A204.1 (cell line): Measurements from ENCODE around the gene DISP2.

Experiments
- FAIRE-seq: peaks from 2 replicates; lab custom pipeline; 2012; peaks lifted over from hg19 to GRCh38; lab: Jason Lieb, UNC

DISP2 gene

DNA sequence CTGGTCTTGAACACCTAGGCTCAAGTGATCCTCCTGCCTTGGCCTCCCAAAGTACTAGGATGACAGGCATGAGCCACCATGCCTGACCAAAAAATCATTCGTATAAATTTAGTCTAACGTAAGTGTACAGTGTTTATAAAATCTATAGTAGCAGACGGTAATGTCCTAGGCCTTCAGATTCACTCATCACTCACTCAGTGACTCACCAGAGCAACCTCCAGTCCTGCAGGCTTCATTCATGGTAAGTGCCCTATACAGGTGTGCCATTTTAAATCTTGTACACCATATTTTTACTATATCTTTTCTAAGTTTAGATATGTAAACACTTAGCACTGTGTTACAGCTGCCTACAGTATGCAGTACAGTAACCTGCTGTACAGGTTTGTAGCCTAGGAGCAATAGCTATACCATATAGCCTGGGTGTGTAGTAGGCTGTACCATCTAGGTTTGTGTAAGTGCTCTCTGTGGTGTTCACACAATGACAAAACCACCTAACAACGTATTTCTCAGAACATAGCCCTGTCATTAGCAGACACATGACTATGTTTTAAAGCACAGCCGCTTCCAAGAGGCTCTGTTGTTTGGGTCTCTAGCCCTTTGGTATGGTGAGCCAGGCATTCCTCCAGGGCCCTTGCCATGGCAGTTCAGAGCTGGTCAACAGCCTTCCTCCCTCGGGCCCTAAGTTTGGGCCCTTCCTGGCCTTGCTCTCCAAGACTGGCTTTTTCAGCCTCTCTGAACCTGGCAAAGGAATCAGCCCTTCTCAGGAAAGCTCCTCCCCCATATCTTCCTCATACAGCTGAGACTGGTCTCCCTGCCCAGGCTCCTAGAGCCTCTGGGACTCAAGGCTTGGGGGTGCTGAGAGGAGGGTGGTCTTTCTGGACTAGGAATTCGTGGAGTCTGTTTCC lies 15.4 kb upstream of the DISP2 start:
- FAIRE-seq = no peak

DNA sequence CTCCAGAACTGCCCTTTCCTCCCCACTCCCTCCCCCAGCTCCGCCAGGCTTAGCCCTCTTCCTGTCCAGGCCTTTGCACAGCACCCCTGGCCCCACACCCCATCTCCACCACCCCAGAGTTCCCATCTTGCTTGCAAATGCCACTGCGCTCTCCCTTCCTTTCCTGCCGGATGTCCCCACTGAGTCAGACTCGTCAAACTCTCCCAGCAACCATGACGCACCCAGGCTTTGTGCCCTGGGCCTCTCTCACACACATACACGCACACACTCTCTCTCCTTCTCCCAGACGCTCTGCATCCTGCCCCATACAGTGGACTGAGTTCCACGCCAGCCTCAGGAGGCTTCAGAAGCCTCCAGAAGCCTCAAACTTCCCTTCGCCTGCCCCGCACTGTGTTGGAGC lies 14.5 kb upstream of the DISP2 start:
- no peak for FAIRE-seq

DNA sequence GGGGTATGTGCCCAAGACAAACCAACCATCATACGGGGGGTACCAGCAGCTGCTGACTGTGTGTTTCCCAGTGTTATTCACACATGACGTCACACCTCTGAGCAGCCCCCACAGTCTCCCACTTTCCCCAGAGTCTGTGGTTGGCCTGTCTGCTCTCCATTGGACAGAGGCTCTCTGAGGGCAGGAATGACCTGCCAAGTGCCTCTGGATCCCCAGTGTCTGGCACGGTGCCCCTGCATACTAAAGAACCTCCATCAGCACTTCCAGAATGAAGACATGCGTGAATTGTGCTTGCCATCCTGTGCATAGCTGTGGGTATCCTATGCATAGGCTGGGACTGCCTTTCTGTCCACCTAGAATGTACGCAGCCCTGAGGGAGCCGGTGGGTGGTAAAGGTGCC lies 13.8 kb upstream of the DISP2 start:
- no peak for FAIRE-seq

DNA sequence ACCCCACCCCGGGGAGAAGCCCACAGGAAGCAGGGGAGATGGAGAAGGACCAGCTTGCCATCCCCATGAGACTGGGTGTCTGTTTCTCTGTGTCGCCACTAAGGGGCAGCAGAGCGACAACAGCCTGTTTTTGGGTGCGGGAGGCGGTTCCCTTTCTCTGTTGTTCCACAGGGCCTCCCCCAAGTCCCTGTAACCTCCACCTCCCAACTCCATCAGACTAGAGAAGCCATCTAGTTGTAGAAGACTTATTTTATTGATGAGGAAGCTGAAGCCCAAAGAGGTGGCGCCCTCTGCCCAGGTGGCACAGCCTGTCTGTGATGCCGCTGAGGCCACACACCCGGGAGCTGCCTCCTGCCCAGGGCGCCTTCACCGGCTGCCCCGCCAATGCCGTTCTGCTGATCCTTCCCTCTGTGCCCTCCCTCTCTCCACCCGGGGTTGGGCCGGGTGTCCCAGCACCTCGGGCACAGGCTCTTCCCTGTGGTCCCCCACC lies 13.3 kb upstream of the DISP2 start:
- no peak for FAIRE-seq

DNA sequence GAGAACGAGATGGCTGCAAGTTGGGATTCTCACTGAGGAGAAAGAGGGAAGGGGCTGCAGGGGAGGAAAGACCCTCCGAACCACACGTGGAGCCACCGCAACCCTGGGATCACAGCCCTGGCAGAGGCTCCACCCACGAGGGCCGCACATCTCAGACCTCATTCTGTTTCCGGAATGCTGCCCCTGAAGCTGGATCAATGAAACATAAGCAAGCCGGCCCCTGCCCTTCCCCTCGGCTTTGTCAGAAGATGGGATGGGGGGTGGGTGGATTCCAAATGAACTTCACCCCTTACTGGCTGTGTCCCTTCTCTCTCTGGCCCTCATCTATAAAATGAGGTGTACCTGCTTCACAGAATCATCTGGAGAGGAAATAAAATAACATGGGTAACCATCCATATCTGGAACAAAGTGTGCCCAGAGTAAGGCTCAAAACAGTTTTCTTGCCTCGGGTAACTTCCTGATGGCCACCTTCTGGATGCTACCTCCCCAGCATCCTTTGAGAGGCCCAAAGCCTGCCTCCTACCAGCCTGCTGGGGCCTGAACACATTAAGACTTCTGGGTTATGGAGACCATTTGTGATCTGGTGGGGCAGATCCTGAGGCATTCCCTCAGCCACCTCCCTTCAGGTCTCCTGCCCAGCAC lies 12.7 kb upstream of the DISP2 start:
- FAIRE-seq = no peak

DNA sequence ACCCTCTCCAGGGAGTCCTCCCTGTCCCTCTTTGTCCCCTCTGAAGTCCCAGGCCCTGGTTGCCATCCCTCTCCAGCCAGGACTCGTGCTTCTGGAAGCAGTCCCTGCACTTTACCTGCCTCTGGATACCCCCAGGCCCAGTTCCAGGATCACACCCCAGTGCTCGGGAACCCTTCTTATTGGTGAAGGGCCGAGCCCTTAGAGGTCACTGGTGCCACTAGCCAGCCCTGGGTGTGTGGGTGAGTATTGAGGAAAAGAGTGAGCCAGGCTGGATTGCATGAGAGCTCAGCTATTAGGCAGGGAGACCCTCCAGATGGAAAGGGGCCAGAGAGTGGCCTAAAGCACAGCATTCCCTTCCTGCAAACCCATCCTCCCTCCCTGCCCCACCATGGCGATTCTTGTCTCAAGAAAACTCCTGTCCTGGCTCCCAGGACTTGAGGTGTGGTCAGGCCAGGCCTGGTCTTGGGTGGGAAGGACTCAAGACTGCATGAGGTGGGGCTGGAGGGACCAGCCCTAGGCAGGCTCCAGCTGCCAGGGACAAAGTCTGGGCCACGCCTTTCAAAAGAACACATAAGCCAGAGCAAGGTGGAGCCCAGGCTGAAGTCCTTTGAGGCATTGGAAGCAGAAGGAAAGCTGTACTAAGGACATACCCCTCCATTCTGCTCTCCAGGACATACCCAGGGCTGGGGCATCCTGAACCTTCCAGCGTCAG lies 12.0 kb upstream of the DISP2 start:
- no peak for FAIRE-seq

DNA sequence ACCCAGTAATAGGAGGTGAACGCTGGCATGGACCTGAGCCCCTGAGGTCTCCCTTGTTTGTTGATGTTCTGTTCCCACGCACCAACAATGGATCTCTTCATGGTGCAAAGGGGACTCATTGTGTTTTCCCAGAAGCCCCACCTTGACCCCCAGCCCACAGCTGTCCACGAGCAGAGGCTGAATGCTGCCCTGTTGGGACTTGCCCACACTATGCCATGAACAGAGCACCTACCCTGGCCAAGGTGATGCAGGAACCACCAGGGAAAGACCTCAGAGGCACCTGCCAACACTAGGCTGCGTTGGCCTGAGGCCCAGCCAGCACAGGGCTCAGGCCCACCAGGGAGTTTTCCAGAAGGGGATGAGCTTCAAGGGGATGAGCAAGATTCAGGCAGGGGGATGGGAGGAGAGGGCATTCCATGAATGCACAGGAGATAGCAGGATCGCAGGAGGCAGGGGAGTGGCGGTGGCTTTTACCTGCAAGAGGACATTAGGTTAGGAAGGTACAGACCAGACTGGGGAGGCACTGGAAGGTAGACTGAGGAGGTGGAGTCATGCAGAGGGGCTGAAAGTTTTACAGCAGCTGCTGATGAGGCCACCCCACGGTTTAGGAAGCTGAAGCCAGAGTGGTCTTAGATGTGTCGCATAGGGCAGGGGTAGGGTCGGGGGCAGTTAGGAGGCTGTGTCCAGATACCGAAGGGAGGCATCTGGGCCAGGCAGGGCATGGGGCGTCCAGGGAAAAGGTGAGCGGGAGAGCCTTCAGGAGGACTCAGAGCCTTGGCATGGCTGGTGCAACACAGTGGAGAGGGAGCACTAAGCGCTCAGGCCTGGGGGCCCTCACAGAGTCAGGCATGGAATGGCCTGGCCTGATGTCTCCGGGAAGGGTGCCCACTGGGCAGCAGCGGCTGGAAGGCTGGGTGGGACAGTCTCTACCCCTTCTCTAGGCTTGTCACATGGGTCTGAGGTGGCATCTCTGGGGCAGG lies 11.2 kb upstream of the DISP2 start:
- no peak for FAIRE-seq

DNA sequence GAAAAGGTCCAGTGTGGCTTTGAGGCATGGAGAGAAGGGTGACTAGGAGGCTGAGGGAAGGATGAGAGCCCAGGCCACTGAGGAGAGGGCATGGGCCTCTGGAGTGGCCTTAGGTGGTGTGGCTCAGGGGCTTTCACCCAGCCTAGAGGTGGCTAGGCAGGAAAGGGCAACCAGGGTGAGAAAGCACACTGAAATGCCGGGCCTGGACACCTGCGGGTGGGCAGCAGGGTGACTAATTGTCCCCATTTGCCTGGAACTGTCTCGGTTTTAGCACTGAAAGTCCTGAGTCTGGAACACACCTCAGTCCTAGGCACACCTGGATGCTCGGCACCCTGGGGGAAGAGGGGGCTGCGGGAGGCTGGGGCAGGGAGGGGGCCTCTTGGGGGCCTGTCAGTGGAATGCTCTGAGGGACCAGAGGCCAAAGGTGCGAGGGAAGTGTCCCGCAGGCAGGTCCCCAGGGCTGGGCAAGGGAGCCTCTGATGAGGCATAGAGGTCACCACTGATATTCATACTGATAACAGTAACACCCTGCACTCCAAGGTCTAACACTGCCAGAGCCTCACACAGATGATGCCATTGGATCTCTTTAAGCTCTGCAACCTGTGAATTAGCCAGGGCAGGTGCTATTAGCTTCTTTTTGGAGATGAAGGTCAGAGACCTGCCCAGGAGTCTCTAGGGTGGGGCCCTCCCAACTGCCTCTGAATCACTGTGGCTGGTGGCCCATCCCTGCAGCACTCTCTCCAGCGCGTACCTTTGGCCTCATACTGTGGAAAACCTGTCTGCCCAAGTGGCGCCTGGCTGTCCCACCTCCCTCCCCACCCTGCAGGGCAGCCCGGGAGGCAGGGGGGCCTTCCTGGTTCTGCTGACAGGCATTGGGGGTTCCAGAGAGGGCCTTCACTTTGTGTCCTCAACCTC lies 10.2 kb upstream of the DISP2 start:
- FAIRE-seq = no peak

DNA sequence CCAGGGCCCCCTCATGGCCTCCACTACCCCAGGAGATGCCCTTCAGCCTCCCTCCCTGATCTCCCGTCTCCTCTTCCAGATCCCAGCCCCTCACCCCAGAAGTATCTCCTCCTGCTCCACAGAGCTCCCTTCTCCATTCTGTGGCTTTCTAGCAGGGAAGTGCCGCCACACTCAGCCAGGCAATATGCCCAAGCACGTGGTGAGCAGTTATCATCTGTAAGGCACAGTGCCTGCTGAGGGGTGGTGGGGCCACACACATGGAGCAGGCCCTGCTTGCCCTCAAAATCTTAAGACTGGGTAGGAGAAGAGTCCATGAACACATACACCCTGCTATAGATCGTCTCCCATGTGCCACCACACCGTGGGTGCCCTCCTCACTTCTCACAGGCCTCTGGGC lies 9.5 kb upstream of the DISP2 start:
- FAIRE-seq = no peak

DNA sequence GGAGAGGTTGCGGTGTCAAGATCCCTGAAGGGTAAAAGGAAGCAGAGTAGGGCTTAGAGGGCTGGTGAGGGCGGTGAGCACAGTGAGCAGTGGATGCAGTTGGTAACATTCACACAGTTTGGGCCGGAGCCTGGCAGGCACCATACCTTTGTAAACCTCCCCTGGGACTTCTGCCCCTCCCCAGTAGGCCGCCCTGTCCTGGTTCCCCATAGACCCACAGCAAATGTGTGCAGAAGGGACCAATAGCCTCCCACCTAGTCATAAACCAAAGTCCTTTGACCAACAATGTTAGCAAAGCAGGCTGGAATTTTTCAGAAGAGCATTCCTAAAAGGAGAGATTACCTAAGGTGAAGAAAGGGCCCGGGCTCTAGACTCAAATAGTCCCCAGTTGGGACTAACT lies 8.9 kb upstream of the DISP2 start:
- FAIRE-seq = no peak

DNA sequence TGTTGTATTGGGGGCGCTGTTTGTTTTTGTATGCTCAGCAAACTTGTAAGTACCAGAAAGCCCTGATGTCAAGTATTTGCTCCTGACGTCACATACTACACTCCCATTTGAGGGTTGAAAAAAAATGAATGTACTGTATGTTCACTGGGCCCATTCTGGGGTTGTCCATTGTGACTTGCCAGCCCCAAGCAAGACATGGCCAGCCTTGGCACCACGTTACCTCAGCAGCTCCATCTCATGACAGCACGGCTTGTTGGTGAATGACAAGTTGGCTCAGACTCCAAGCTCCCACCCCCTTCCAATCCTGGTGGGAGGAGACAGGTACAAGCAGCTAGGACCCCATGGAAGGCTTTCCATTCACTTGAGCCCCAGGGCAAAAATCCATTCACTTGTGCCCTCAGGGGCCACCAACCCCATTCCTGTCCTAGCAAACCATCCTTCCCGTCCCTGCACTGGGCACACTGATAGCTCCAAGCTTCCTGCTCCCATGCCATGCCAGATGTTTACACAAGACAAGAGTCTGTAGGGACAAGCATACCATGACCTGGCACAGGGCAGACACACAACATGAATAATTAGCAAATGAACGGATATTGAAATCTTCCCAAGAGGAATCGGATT lies 5.6 kb upstream of the DISP2 start:
- FAIRE-seq = no peak

DNA sequence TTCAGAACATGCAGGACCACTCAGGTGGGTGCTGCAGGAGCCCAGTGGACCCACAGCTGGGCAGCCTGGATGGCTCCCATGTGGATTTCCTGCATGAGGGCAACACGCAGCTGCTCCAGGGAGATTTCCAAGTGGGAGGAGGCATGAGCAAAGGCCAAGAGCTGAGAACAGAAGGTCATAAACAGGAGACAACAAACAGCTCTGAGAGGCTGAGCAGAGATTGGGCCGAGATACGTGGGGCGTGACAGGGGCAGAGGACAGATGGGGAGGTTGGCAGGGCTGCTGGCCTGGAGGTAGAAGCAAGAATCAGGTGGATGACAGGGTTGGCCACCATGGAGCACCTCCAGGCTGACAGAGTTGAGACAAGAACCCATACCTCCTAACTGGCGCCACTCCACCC lies 4.3 kb upstream of the DISP2 start:
- no peak for FAIRE-seq

DNA sequence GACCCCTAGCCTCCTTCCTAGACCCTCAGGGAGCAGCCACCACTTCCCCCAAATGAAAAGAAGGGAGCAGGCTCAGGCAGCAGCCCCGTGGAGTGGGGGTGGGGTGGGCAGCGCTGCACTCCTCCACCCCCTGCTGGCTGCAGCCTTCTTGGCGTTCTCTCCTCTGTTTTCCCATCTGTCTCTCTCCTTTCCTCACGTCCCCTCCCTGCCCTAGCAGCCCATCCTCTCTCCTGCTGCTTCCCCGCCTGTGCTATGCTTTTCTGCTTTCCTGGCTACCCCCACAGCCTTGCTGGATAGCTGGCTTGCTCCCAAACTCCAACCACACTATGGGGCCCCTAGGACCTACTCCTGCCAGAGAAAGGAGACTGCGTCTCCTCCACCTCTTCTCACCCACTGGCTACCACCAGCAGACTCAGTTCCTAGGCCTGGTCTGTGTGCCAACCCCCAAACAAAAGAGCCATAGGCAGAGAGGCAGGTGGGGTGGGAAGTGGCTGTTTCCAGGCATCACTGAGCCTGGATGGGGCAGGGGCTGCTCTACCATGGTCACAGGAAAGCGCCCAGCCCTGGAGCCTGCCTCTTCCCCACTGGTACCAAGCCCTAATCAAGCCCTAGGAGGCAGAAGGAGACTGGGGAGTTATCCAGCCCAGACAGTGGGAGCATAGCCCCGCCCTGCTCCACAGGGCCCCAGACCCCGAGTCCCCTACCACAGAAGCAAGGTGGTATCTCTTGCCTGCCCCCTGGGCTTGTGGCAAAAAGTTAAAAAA lies 3.4 kb upstream of the DISP2 start:
- FAIRE-seq = no peak

DNA sequence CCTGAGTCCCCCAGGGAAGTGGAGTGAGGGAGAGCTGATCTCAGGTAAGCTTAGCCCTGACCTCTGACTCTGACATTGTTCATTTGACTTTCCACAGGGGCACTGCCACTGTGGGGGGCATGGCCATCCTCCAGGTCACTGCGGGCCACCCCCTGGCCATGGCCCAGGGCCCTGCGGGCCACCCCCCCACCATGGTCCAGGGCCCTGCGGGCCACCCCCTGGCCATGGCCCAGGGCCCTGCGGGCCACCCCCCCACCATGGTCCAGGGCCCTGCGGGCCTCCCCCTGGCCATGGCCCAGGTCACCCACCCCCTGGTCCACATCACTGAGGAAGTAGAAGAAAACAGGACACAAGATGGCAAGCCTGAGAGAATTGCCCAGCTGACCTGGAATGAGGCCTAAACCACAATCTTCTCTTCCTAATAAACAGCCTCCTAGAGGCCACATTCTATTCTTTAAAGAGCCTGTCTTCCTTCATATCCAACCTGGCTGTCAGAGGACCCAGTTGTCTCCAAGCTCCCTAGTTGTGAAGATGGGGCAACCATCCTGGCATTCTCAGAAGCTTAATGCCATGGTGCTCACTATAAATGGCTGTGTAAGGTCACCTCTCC lies 1.9 kb upstream of the DISP2 start:
- FAIRE-seq = no peak

DNA sequence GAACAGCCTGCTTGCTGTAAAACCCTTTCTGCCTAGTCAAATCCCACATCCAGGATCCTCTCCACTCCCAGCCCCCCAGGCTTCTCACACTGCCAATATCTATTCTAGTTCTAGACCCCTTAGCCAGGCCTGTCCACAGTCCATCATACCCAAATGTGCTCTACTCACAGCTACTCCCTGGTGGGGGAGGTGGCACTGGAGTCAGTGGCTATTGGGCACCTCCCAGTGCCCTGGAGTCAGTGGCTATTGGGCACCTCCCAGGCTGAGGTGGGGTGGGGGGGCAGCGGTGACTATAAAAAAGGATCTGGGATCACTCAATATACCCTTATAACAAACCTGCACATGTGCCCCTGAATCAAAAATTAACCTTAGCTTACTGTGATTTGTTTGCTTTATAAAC lies 773 bp upstream of the DISP2 start:
- FAIRE-seq = no peak

DNA sequence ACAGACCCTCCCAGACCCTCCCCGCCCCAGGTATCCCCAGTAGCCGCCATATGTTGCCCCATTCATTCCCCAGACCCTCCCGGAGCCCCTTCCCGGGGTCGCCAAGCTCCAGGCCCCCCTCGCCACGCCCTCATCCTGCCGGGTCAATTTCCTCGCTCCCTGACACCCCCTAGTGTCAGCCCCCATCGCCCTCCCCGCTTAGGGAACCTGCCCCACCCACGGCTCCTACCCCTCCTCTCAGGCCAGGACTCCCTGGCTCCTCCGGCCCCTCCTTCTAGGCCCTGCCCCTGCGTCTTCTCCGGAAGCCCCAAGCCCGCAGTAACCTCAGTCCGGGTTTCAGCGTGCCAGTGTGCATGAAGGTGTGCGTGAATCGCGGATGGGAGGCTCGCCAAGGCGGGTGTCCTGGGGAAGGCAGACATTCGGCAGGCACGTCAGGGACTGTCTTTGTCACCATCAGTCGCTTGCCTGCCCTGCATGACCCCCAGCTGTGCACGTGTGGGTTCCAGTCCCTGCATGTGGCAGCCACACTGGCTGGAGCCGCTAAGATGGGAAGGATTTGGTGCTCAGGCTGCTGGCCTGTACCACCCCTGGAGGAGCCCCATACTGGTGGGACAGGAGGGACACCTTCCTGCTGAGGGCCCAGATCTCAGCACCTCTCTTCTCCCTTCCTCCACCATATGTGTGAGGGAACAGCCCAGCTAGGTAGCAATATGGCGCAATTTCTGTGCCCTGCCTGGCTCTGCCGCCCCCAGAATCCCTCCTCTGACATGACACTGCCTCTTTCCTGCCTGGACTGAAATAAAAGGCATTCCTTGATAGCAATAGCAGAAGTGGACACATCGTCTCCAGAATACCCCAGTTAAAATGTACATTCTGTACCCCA lies 693 bp downstream of the DISP2 start:
- no peak for FAIRE-seq

DNA sequence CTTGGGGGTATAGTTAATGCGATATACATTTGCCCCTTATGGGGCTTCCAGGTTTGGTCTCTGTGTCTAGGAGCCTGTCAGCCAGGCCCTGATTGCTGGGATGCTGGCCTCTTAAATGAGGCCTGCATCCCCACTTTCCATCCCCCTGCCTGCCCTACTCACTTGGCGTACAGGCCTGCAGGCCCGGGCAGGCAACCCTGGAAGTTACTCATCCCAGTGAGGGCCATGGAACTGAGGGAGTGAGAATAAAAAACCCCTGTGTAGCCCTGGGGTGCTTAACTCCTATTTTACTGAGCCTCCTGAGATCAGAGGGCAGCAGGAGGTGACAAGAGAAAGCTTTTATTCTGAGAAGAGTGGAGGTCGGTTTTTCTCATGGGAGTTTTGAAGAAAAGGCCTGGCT lies 2.0 kb downstream of the DISP2 start:
- FAIRE-seq = no peak

DNA sequence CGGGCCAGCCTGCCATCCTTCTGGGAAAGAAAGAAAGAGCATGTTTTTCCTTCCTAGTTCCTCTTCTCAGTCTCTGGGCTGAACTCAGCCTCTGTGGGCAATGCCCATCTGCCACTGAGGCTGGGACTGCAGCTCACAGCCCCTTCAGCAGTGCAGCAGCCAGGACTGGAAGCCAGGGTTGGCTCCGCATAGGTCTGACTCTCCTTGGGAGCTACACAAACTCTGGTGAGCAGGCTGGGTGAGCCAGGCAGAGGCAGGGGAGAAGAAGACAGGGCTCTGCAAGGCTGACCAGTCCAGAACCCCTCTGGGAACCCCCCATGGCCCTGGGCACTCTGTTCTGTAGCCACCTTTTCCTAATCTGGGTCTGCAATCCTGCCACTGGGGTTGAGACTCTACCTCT lies 3.6 kb downstream of the DISP2 start:
- FAIRE-seq = no peak
